ENCODE measurements around the gene ARID4B.

The ARID4B gene

DNA sequence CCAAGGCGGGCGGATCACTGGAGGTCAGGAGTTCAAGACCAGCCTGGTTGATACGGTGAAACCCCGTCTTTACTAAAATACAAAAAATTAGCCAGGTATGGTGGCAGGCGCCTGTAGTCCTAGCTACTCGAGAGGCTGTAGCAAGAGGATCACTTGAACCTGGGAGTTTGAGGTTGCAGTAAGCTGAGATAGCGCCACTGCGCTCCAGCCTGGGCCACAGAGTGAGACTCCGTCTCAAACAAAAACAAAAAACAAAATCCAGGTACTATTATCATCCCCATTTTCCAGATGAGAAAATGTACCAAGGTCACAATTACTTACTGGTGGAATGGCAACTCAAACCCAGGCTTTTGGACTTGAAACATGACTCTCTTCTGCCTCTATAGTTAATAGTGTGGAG, 203.9 kb downstream of the ARID4B start:
- DNase-seq = no peak

DNA sequence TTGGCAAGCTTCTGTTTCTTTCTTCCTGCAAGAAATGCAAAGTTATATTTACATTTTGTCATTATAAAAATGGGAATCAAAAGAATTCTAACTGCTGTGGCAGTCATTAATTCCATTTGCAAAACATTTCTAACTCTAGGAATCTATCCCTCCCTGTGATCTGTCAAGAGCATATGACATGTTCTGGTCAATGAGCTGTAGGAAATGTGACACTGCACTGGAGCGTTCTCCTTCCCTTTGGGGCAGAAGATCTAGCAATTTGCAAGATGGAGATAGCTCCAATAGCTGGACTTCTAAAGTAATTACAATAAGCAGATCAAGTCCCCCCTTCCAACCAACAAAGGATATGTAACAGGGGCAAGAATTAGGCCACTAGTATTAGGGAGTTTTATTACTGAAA, 205.6 kb downstream of the ARID4B start:
- DNase-seq = no peak

Measured in CD4-positive, alpha-beta T cell treated with Interleukin-4 for 4 hours (primary cell).